HepG2 (cell line): ENCODE results near the gene VWA1. TPM values are rescaled to one million over a fixed set of nuclear protein-coding genes. Genes with fewer than 3 reads are reported as not detected.

ENCODE experiments used
- ATAC-seq: fragments of 200-7000 bp; cut with Tn5 transposase; 3 replicates; pipeline ENCODE4 v1.9.1; 2020; ENCODE audit warnings: mild to moderate bottlenecking, moderate library complexity
- BruUV-seq: library from RNA; stranded (reverse); fragments of 400-500 nt; replicated peaks from 2 replicates; lab custom pipeline; 2021; lab: Mats Ljungman, UMichigan
- CTCF ChIA-PET: fragments of 300-600 bp; formaldehyde crosslinking; extraction: SDS; loops from one replicate; lab custom pipeline; 2021; ENCODE audit warnings: low total read pairs, inconsistent platforms, low intra/inter-chr PET ratio; lab: Yijun Ruan, JAX
- POLR2A ChIA-PET: fragments of 350-600 bp; sonication (Branson Sonifier 250); formaldehyde crosslinking; loops from one replicate; lab custom pipeline; 2020; ENCODE audit warnings: antibody characterized with exemption, inconsistent platforms; lab: Yijun Ruan, JAX
- DNase-seq: peaks from one replicate; pipeline ENCODE4 v3.0.0-alpha.2; 2015; ENCODE audit warnings: low spot score
- FAIRE-seq: peaks from 3 replicates; lab custom pipeline; 2011; peaks lifted over from hg19 to GRCh38; lab: Jason Lieb, UNC
- H2AFZ ChIP-seq: one replicate; pipeline ENCODE4 v1.6.1; 2011; ENCODE audit warnings: low read length, inconsistent platforms
- H3K27ac ChIP-seq: fragments of 300-600 bp; 3 replicates; pipeline ENCODE4 v1.8.0; 2011; ENCODE audit warnings: mixed run types, mild to moderate bottlenecking, mixed read lengths, low read length, inconsistent platforms; ENCODE audit not compliant: insufficient read depth; ENCODE audit errors: extremely low read length
- H3K27me3 ChIP-seq, 2 experiments: fragments of 200-600 bp in 1 of 2; 2 replicates in 1 of 2; 3 replicates in 1 of 2; pipeline versions ENCODE4 v1.6.0 to v1.8.0; 2011; ENCODE audit warnings: low read length in 2 of 2, mild to moderate bottlenecking in 2 of 2, moderate library complexity in 2 of 2, inconsistent platforms in 1 of 2; ENCODE audit not compliant: insufficient read depth in 2 of 2, control insufficient read depth in 1 of 2
- H3K36me3 ChIP-seq, 2 experiments: fragments of 200-600 bp in 1 of 2; replicated peaks in 1 of 2; 2 replicates in 1 of 2; 3 replicates in 1 of 2; pipeline versions ENCODE4 v1.5.1 to v1.8.0; 2011; ENCODE audit warnings: low read length in 2 of 2, inconsistent platforms in 1 of 2; ENCODE audit not compliant: insufficient read depth in 2 of 2, control insufficient read depth in 1 of 2
- H3K4me1 ChIP-seq: 2 replicates; pipeline ENCODE4 v1.5.1; 2012; ENCODE audit warnings: low read length, inconsistent platforms; ENCODE audit not compliant: insufficient read depth
- H3K4me2 ChIP-seq: 2 replicates; pipeline ENCODE4 v1.6.0; 2011; ENCODE audit warnings: low read depth, low read length, inconsistent platforms
- H3K4me3 ChIP-seq, 3 experiments: fragments of 200-600 bp in 1 of 3; sonication (generic), shearing (Covaris generic) in 1 of 3; replicated peaks in 1 of 3; 2 replicates each; pipeline ENCODE4 v1.5.1; 2011 to 2016; ENCODE audit warnings: low read length in 3 of 3, inconsistent platforms in 2 of 3, low read depth in 2 of 3, mild to moderate bottlenecking in 2 of 3, control low read depth in 1 of 3, mixed read lengths in 1 of 3; ENCODE audit not compliant: insufficient read depth in 1 of 3
- H3K79me2 ChIP-seq: one replicate; pipeline ENCODE4 v1.6.1; 2011; ENCODE audit warnings: low read length, inconsistent platforms; ENCODE audit not compliant: insufficient read depth
- H3K9ac ChIP-seq: 2 replicates; pipeline ENCODE4 v1.6.0; 2011; ENCODE audit warnings: mild to moderate bottlenecking, low read depth, low read length, inconsistent platforms; ENCODE audit not compliant: insufficient read depth
- H3K9me3 ChIP-seq: 2 replicates; pipeline ENCODE4 v1.5.1; 2012; ENCODE audit warnings: mild to moderate bottlenecking, low read length
- H4K20me1 ChIP-seq: 2 replicates; pipeline ENCODE4 v1.6.0; 2011; ENCODE audit warnings: inconsistent platforms, mild to moderate bottlenecking, low read length, moderate library complexity; ENCODE audit not compliant: insufficient read depth
- AGO1 ChIP-seq: fragments of 200-400 bp; formaldehyde crosslinking; IDR thresholded peaks from 2 replicates; pipeline ENCODE4 v1.6.1; 2017; ENCODE audit warnings: mild to moderate bottlenecking, low read depth, low read length, moderate library complexity; ENCODE audit not compliant: poor library complexity, severe bottlenecking
- ATF1 ChIP-seq: IDR thresholded peaks from 2 replicates; pipeline ENCODE4 v1.6.1; 2016; ENCODE audit warnings: mild to moderate bottlenecking, control low read depth
- FOXA1 ChIP-seq, 2 experiments: fragments of 450-650 bp in 1 of 2; sonication (generic) in 1 of 2; formaldehyde crosslinking in 1 of 2; IDR thresholded peaks; 2 replicates each; pipeline versions ENCODE4 v1.4.0 to v1.6.1; 2016 to 2020; ENCODE audit warnings: missing genetic modification reagents in 1 of 2
- HDAC6 ChIP-seq: fragments of 200-600 bp; sonication (generic); IDR thresholded peaks from 2 replicates; pipeline ENCODE4 v1.7.0; 2017; ENCODE audit warnings: mild to moderate bottlenecking, antibody characterized with exemption, low read length, low read depth
- RFXAP ChIP-seq: sonication (generic); formaldehyde crosslinking; IDR thresholded peaks from 2 replicates; pipeline ENCODE4 v1.4.0; 2020; ENCODE audit warnings: missing genetic modification reagents, borderline replicate concordance
- SPEN ChIP-seq: sonication (generic); formaldehyde crosslinking; IDR thresholded peaks from 2 replicates; pipeline ENCODE4 v1.5.1; 2020; ENCODE audit warnings: low read depth, mild to moderate bottlenecking, missing genetic modification reagents
- ZBTB38 ChIP-seq: sonication (generic); formaldehyde crosslinking; IDR thresholded peaks from 2 replicates; pipeline ENCODE4 v1.5.1; 2020; ENCODE audit warnings: mild to moderate bottlenecking, missing genetic modification reagents
- ZNF629 ChIP-seq: sonication (generic); formaldehyde crosslinking; conservative IDR thresholded peaks from 2 replicates; pipeline ENCODE4 v1.5.0; 2020; ENCODE audit warnings: missing genetic modification reagents
- ZSCAN29 ChIP-seq: sonication (generic); formaldehyde crosslinking; conservative IDR thresholded peaks from 2 replicates; pipeline ENCODE4 v1.4.0; 2020; ENCODE audit warnings: mild to moderate bottlenecking, missing genetic modification reagents
- WGBS: methylation state at CpG from one replicate; pipeline ENCODE4 v1.1.6; 2017; ENCODE audit warnings: low lambda C conversion rate; 5-methylcytosine and 5-hydroxymethylcytosine counted together
- in situ Hi-C: cut with HindIII; loops from 2 replicates; pipeline ENCODE4 v1.10.0; 2017; ENCODE audit warnings: low pct_unique_long_range_greater_than_20kb; ENCODE audit not compliant: extremely low pct_ligation_motif_present
- intact Hi-C: fragments of 100-400 bp; cut with micrococcal nuclease; formaldehyde crosslinking; loops from one replicate; pipeline ENCODE4 v1.10.0; 2022; ENCODE audit not compliant: unreplicated experiment
- polyA plus RNA-seq, 8 experiments: library from polyadenylated mRNA; depleted of rRNA in 3 of 8; stranded (reverse) in 7 of 8; unstranded in 1 of 8; fragments of >200 nt; fragmentation: Illumina TruSeq in 4 of 8; extraction: Trizol in 4 of 8; gene quantifications; 2 replicates each; pipeline versions ENCODE4 v1.2.1 to v1.2.3, GENCODE V29; 2011 to 2016; ENCODE audit warnings: low read depth in 4 of 8, missing spikeins in 1 of 8, mixed read lengths in 1 of 8; ENCODE audit not compliant: insufficient read depth in 1 of 8
- total RNA-seq, 5 experiments: library from RNA; depleted of rRNA; stranded (reverse); fragments of >200 nt; fragmentation: Illumina TruSeq; extraction: Trizol; gene quantifications; 2 replicates each; pipeline ENCODE4 v1.2.3, GENCODE V29; 2016; ENCODE audit warnings: low read depth in 1 of 5

VWA1 gene
- total and polyA plus RNA-seq, 2 of the 13 experiments (the other 11 are each of a cell fraction or from before 2014, with no cell fraction given): 40.9 to 57.5 TPM

DNA sequence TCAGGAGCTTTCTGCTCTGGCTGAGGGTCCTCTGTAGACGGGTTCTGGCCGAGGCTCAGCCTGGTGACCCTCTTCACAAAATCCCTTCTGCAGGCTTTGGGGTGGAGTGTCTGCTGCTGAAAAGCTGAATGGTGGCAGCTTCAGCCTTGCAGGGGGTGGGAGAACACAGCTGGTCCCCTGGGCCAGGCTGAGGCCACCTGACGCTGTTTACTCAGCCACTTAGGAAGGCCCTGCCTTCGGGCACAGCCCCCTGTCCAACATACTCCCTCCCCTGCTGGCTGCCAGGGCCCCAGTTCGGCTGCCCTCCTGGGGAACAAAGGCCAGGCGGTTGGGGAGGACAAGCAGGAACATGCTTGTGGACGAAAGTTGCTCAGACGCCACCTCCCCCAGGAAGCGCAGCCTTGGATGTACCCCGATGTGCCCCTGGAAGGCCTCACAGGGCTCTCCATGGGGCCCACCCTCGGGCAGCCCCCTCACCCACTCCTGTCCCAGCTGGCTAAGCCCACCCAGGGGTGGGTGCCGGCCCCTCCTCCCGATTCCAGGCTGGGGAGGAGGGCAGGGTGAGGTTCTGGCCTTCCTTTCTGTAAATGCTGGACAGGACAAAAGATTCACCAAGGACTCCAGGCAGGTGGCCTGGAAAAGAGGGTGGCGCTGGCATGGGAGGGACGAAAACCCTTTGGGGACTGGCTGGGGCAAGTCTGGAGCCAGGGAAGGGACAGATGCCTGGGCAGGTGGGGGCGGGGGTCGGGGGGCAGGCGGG lies 14.2 kb upstream of the VWA1 start, which contains the start of gene ANKRD65 (continued):
- no peak for TF ChIP-seq HDAC6
- TF ChIP-seq RFXAP (CRISPR knock-in tag): no peak
- 0 out of 2 replicates have a peak, but pooled peaks have one; percentile 53 for TF ChIP-seq ZSCAN29
- TF ChIP-seq ATF1 (CRISPR knock-in tag): no peak
- TF ChIP-seq SPEN (CRISPR knock-in tag): peak; percentile 77
- 0 out of 2 replicates have a peak, but pooled peaks have one; percentile 14 for TF ChIP-seq ZNF629 (CRISPR knock-in tag)
- TF ChIP-seq FOXA1 (IDR thresholded peaks at IDR 0.05): no peak
- peak; percentile 97 for TF ChIP-seq FOXA1 (CRISPR knock-in tag; IDR thresholded peaks at IDR 0.05)
- TF ChIP-seq, all 625 proteins: peak for 161

DNA sequence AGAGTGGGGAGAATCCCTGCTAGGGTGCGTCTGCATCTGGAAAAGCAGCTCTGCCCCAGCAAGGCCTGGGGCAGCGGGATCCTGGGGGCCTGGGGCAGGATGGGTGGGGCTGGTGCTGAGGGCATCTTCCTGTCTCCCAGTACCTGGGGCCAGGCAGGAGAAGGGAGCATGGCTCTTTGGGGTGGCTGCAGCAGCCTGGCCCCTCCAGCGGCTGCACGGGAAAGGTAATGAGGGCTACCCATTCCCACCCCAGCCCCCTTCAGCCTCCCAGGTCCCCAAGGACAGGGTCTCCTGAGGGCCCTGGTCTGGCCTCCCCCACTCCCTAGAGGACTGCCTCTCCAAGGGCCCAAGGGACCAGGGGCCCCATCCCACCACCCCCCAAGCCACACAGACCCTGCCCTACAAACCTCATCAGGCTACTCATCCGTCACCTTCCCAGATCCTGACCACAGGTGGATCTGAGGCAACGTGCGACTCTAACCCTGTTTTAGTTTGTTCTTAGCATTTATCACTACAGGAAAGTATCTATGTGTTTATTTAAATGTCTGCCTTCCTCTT lies 13.5 kb upstream of the VWA1 start:
- Histone ChIP-seq H2AFZ (no peak overlapping the region), H3K4me1 (peaks cover 65% of the 10 kb centered on the region), H4K20me1 (no peaks in the 10 kb centered on the region), H3K4me2 (peak overlapping the region; percentile 97; the same call in 1 of the 2 replicates), H3K79me2 (peaks cover 12% of the 10 kb centered on the region), H3K36me3 (no peaks in the 10 kb centered on the region), H3K9me3 (no peaks in the 10 kb centered on the region), H3K27ac (peak overlapping the region; percentile 13), H3K27me3 (no peaks in the 10 kb centered on the region; a peak in 1 of 5 replicates), H3K9ac (peak overlapping the region; percentile 79; the same call in 1 of the 2 replicates), H3K4me3 (peak overlapping the region in 1 of 3 experiments; percentile 70; a peak in 3 of 6 replicates)
- CTCF ChIA-PET: no interaction called here
- in situ Hi-C loops: no loop called here
- FAIRE-seq: no peak
- ATAC-seq: no peak
- intact Hi-C loops: no loop called here
- WGBS: 68% methylated on average over 3 of the region's 7 CpGs
- POLR2A ChIA-PET: interaction anchor here (0.8 to 3.5 kb wide), 6 partner anchors 10 to 89 kb away, joined by 3 to 126 read pairs (median 26); partner anchors contain the start of genes ATAD3A, AURKAIP1, MRPL20 and VWA1
- TF ChIP-seq AGO1: no peak
- TF ChIP-seq ZBTB38 (CRISPR knock-in tag): peak; percentile 47; the same call in 1 of the 2 replicates
- no peak for DNase-seq
- no TSS peak for BruUV-seq
